Fibroblast of peridontal ligament (primary cell): ENCODE results near the gene LRRK1.
"Not testable (repeated sequence)": the region's sequence is repeated elsewhere in the genome, so short reads cannot be mapped to it uniquely, and the experiment has no call there.

ENCODE experiments used
- DNase-seq: peaks from one replicate; pipeline ENCODE4 v3.0.0-alpha.2; 2010; ENCODE audit errors: extremely low read depth

Gene LRRK1

DNA sequence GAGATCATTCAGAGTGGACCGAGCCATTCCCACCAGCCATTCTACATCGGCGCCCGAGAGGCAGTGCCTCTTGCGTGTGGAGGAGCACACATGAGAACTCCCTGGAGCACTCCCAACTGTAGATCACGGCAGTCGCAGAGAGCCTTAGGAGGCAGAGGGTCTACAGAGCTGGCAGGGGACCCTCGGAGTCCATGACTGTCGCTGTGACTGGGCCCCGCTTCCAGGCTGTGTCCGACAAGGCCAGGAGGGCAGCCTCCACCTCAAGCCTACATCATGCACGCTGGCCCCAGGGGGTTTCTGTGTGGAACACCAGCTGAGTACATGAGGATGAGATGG, 173.7 kb downstream of the LRRK1 start:
- DNase-seq = no peak

- no peak for DNase-seq
These were observed 174.8 kb downstream of the LRRK1 start for GRCh38 chr15:101093958-101094357.

DNA sequence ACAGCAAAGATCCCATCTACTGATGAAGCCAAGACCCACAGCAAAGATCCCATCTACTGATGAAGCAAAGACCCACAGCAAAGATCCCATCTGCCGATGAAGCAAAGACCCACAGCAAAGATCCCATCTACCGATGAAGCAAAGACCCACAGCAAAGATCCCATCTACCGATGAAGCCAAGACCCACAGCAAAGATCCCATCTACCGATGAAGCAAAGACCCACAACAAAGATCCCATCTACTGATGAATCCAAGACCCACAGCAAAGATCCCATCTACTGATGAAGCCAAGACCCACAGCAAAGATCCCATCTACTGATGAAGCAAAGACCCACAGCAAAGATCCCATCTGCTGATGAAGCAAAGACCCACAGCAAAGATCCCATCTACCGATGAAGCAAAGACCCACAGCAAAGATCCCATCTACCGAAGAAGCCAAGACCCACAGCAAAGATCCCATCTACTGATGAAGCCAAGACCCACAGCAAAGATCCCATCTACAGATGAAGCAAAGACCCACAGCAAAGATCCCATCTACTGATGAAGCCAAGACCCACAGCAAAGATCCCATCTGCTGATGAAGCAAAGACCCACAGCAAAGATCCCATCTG, 176.7 kb downstream of the LRRK1 start:
- DNase-seq = not testable (repeated sequence)

GRCh38 chr15:101097111-101097510, 178.0 kb downstream of the LRRK1 start:
- no peak for DNase-seq

DNA sequence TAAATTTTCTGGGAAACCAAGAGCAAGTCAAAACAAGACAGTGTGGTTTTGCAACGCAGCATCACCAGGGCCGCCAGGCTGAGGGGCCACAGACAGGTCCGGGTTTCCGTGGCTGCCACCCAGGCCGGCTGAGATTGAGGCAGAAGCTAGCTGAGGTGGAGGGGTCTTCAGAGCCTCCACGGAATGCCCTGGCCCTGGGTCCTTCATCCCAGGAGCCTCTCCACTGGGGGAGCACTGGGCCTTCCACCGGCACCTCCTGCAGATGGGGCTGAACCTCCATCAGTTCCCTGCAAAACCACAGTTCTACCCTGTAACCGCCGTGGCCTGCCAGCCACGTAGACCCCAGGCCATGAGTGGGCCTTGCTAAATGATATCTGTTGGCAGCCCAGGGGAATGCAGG, 180.0 kb downstream of the LRRK1 start:
- DNase-seq = no peak

DNA sequence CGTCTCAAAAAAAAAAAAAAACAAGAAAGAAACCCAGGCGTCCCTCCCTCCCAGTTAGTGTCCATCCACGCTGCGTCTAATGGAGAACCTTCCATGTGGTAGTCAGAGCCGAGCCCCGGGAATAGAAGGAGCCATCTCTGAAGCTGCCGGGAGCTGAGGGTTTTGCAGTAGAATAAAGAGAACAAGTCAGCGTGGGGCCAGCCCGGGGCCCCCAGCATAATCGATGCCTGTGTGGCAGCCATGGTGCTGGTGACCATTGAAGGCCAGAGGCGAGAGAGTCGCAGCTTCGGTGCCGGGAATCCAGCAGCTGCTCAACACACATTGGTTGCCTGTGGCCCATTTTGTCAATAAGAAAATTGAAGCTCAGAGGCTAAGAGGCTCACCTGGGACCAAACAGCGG, 181.0 kb downstream of the LRRK1 start:
- no peak for DNase-seq

DNA sequence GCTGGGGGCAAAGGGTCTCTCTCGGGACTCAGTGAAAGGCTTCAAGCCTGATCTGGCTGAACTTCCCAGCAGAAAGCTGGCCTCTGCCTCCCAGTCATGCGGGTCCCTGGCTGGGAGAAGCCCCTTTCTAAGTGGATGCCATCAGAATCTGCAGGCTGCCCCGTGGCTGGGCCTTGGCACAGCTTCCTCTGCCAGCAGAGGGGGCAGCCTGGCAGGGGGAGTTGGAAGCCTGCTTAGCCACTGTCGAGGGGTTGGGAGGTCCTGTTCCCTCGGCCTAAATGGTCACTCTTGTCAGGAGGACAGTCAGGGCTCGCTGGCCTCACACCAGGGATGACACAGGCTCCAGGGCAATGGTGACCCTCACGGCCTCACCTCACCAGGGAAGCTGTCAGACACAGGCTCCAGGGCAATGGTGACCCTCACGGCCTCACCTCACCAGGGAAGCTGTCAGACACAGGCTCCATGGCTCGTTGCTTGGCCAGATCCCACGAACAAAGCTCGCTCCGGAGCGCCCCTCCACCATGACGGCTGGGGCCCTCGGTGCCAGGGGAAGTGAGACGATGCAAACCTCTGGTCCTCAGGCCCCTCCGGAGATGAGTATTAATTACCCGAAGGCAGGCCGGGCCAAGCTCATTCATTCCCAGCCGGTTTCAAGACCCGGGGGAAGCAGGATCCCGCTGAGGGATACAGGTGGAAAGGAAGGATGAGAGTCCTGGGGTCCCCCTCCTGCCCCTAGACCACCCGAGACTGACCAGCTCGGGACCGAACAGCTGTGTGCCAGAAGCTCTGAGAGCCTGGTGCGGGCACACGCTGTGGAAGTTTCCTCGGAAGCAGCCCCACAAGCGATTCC, 181.7 kb downstream of the LRRK1 start:
- DNase-seq = no peak

- no peak for DNase-seq
These were observed 182.5 kb downstream of the LRRK1 start for GRCh38 chr15:101101676-101102075.

DNA sequence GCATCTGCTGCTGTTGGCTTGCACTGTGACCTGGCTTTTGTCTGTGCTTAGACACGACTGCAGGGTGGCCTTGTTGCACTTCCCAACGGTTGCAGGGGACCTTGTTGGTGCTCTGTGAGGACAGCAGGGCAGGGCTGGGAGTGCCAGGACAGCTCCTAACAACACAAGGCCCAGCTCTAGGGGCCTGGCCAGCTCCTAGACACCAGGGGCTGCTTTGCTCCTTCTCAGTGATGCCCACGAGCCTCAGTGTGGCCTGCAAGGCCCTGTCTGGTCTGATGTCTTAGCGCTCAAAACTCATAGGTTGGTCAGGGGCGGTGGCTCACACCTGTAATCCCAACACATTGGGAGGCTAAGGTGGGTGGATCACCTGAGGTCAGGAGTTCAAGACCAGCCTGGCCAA, 183.6 kb downstream of the LRRK1 start:
- DNase-seq = no peak

GRCh38 chr15:101103598-101103997, 184.4 kb downstream of the LRRK1 start:
- no peak for DNase-seq

GRCh38 chr15:101104141-101104540, 185.0 kb downstream of the LRRK1 start:
- no peak for DNase-seq

DNA sequence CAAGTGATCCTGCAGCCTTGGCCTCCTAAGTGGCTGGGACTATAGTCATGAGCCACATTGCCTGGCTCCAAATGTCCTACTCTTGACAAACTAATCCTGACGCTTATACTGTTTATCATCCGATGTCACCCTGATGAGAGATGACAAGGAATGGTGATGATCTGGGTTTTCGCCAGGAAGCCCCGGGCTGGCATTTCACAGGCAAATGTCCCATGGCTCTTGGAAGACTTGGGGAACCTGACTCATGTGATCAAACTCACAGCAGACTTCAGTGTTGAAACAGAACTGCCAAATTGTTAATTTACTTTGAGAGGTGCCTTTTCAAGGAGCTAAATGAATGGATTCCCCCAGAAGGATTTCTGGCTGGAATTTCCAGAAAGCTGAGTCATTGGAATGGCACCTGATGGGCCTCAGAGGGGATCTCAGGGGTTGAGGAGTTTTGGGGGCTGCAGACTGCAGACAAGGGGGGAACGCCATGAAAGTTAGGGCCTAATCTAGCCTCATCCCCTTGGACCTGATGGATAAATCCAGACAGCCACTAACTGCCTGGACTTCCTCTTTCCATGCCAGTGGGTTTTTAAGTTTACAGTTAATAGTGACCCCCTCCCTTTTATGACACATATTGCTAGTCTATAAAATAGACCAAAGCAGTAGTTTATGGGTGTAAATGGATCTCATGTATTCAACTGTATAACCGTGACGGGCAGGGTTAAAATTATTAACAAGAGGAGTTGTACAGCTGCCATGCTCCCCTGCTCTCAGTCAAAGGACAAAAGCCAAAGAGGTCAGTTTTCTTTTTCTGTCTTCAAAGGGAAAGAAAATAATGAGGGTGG, 186.1 kb downstream of the LRRK1 start:
- no peak for DNase-seq

GRCh38 chr15:101107101-101107500, 187.9 kb downstream of the LRRK1 start:
- DNase-seq = no peak

- no peak for DNase-seq
These were observed 188.7 kb downstream of the LRRK1 start for GRCh38 chr15:101107625-101108460.

- no peak for DNase-seq
These were observed 189.3 kb downstream of the LRRK1 start for GRCh38 chr15:101108461-101108775.

GRCh38 chr15:101108791-101109190, 189.6 kb downstream of the LRRK1 start:
- DNase-seq = no peak

- DNase-seq = no peak
These were observed 191.8 kb downstream of the LRRK1 start for GRCh38 chr15:101110681-101111569.

DNA sequence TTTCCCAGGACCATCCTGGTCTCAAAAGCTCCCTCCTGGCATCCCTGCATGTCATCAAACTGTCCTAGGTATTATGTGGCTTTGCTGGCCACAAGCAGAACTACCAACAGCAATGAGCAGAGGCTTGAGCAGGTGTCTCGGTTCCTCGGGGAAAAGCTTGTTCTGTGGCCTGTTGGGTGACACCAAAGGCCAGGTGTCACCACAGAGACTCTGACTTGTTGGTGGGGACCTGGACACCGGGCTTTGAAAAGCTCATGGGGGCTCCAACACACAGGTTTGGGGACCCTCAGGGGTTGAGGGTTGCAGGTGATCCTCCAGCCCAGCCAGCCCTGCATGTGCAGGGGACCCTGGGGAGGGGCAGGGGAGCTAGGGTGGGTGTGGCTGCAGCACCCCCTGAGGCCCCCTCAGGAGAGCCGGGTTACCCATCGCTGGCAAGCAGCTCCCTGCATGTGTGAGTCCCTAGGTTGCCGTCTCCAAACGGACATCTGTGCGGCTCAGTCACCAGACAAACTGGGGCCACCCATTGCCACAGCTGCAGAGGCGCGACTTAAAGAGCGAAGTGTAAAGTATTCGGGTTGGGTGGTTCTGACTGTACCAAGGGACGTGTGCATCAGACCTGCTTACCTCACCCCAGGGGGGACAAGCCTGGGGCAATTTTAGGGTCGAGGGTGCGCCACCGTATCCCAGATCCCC, 192.6 kb downstream of the LRRK1 start:
- DNase-seq = no peak

GRCh38 chr15:101112336-101113113, 193.4 kb downstream of the LRRK1 start:
- DNase-seq = no peak
